GM12878 (cell line): ENCODE results near the gene YTHDF2. TPM values are rescaled to one million over a fixed set of nuclear protein-coding genes. Genes with fewer than 3 reads are reported as not detected.

Source experiments
- ASH2L ChIP-seq: fragments of 300-600, 200-600 bp; sonication (generic); IDR thresholded peaks from 2 replicates; pipeline ENCODE4 v1.6.1; 2017; ENCODE audit warnings: low read depth, mild to moderate bottlenecking, borderline replicate concordance
- ATF7 ChIP-seq: fragments of 450-650 bp; IDR thresholded peaks from 2 replicates; pipeline ENCODE4 v1.6.1; 2016; ENCODE audit warnings: low read depth, mild to moderate bottlenecking
- BCL11A ChIP-seq: IDR thresholded peaks from 2 replicates; pipeline ENCODE4 v1.6.1; 2011; ENCODE audit warnings: low read depth, low read length
- BHLHE40 ChIP-seq, 2 experiments: fragments of 450-650 bp in 1 of 2; IDR thresholded peaks; 2 replicates each; pipeline ENCODE4 v1.6.1; 2011 to 2017; ENCODE audit warnings: low read depth in 2 of 2, borderline replicate concordance in 1 of 2, improper control_type of control experiment in 1 of 2, low read length in 1 of 2, mild to moderate bottlenecking in 1 of 2
- CREB1 ChIP-seq: IDR thresholded peaks from 2 replicates; pipeline ENCODE4 v1.6.1; 2012; ENCODE audit warnings: low read depth, mild to moderate bottlenecking, inconsistent platforms
- EZH2 ChIP-seq: IDR thresholded peaks from 2 replicates; pipeline ENCODE4 v1.6.1; 2012; ENCODE audit warnings: low read depth, mild to moderate bottlenecking, control low read depth, inconsistent platforms, low read length, borderline replicate concordance; ENCODE audit not compliant: control insufficient read depth
- IRF4 ChIP-seq: IDR thresholded peaks from 2 replicates; pipeline ENCODE4 v1.6.1; 2011; ENCODE audit warnings: low read depth, low read length
- MYB ChIP-seq: fragments of 150-350 bp; IDR thresholded peaks from 2 replicates; pipeline ENCODE4 v1.6.1; 2014; ENCODE audit warnings: mild to moderate bottlenecking, low read depth, low read length, borderline replicate concordance
- NFXL1 ChIP-seq: fragments of 450-650 bp; IDR thresholded peaks from 2 replicates; pipeline ENCODE4 v1.6.1; 2017; ENCODE audit warnings: antibody characterized with exemption, mild to moderate bottlenecking, borderline replicate concordance
- NFYA ChIP-seq: IDR thresholded peaks from 2 replicates; pipeline ENCODE4 v1.6.1; 2011; ENCODE audit warnings: low read depth, mild to moderate bottlenecking, low read length, improper control_type of control experiment, borderline replicate concordance
- NFYB ChIP-seq: IDR thresholded peaks from 2 replicates; pipeline ENCODE4 v1.6.1; 2011; ENCODE audit warnings: low read depth, mild to moderate bottlenecking, low read length, improper control_type of control experiment, moderate library complexity; ENCODE audit not compliant: insufficient read depth
- NR2F1 ChIP-seq: fragments of 450-650 bp; conservative IDR thresholded peaks from 2 replicates; pipeline ENCODE4 v1.6.1; 2017; ENCODE audit warnings: mild to moderate bottlenecking
- NRF1 ChIP-seq: conservative IDR thresholded peaks from 2 replicates; pipeline ENCODE4 v1.6.1; 2011; ENCODE audit warnings: mild to moderate bottlenecking, low read depth, low read length, improper control_type of control experiment
- PAX8 ChIP-seq: fragments of 450-650 bp; IDR thresholded peaks from 2 replicates; pipeline ENCODE4 v1.6.1; 2017; ENCODE audit warnings: mild to moderate bottlenecking, moderate library complexity
- RFX5 ChIP-seq: IDR thresholded peaks from 2 replicates; pipeline ENCODE4 v1.6.1; 2011; ENCODE audit warnings: low read depth, low read length, improper control_type of control experiment
- SMAD5 ChIP-seq: IDR thresholded peaks from 2 replicates; pipeline ENCODE4 v1.6.1; 2016; ENCODE audit warnings: antibody characterized with exemption, low read depth
- STAT3 ChIP-seq: IDR thresholded peaks from 2 replicates; pipeline ENCODE4 v1.6.1; 2011; ENCODE audit warnings: low read depth, low read length, improper control_type of control experiment
- TCF7 ChIP-seq: IDR thresholded peaks from 2 replicates; pipeline ENCODE4 v1.6.1; 2014; ENCODE audit warnings: antibody characterized with exemption, borderline replicate concordance
- ZNF207 ChIP-seq: fragments of 450-650 bp; IDR thresholded peaks from 2 replicates; pipeline ENCODE4 v1.6.1; 2014; ENCODE audit warnings: antibody characterized with exemption, mild to moderate bottlenecking, borderline replicate concordance
- ZNF24 ChIP-seq: fragments of 450-650 bp; IDR thresholded peaks from 2 replicates; pipeline ENCODE4 v1.6.1; 2017; ENCODE audit warnings: antibody characterized with exemption, mild to moderate bottlenecking
- ZNF622 ChIP-seq: fragments of 450-650 bp; IDR thresholded peaks from 2 replicates; pipeline ENCODE4 v1.6.1; 2017; ENCODE audit warnings: mild to moderate bottlenecking, inconsistent platforms
- ZSCAN29 ChIP-seq: fragments of 450-650 bp; IDR thresholded peaks from 2 replicates; pipeline ENCODE4 v1.6.1; 2017; ENCODE audit warnings: mild to moderate bottlenecking, moderate library complexity
- polyA plus RNA-seq, 11 experiments: library from polyadenylated mRNA; depleted of rRNA in 4 of 11; unstranded in 6 of 11; stranded (reverse) in 5 of 11; fragments of >200 nt; fragmentation: Nextera tagmentation in 4 of 11; fragmentation: Illumina TruSeq in 1 of 11; extraction: Ambion mirVana in 4 of 11; extraction: Trizol in 1 of 11; gene quantifications; 1 replicate in 1 of 11; 2 replicates in 10 of 11; pipeline versions ENCODE4 v1.2.1 to v1.2.3, GENCODE V29; 2011 to 2016; ENCODE audit warnings: inconsistent platforms in 2 of 11, missing spikeins in 2 of 11, low read depth in 1 of 11
- total RNA-seq, 4 experiments: library from RNA; depleted of rRNA in 3 of 4; stranded (reverse); fragments of >200 nt in 3 of 4; fragmentation: Illumina TruSeq in 1 of 4; extraction: Trizol in 1 of 4; gene quantifications; 2 replicates each; pipeline versions ENCODE4 v1.2.1 to v1.2.3, GENCODE V29; 2013 to 2021
- TF ChIP-seq, protein P1 (sequence below): fragments of 450-650 bp; formaldehyde crosslinking; IDR thresholded peaks from 2 replicates; pipeline ENCODE4 v1.5.0; 2022; ENCODE audit warnings: mild to moderate bottlenecking, missing genetic modification characterization
- TF ChIP-seq, protein P2 (sequence below): fragments of 450-650 bp; IDR thresholded peaks from 2 replicates; pipeline ENCODE4 v1.6.1; 2017; ENCODE audit warnings: low read depth, mild to moderate bottlenecking, moderate library complexity
- TF ChIP-seq, protein P3 (sequence below): fragments of 450-650 bp; formaldehyde crosslinking; IDR thresholded peaks from 2 replicates; pipeline ENCODE4 v1.4.0; 2022; ENCODE audit warnings: mild to moderate bottlenecking, moderate library complexity

YTHDF2 gene
- total and polyA plus RNA-seq, 10 of the 15 experiments (the other 5 are each of a cell fraction or from before 2014, with no cell fraction given) = 42.4 to 121 (median 66.9) TPM

DNA sequence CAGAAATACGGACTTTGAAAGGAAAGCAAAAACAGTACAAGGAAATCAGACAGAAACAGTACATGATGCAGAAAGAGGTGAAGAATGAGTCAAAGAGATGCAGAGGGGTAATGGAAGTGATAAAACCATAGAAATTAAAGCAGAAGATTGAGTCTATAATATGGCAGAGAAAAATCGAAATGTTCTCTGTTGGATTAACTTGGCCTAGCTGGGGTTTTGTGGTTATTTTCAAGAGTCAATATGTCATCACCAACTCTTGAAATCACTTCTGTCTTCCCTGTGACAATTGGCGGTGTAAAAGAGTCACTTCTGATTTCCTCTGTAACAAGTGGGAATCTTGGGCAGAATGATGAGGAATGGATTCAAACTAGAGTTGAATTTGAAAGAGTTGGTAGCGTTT is 7.4 kb downstream of the YTHDF2 start (continued):
- TF ChIP-seq, protein P1, sequence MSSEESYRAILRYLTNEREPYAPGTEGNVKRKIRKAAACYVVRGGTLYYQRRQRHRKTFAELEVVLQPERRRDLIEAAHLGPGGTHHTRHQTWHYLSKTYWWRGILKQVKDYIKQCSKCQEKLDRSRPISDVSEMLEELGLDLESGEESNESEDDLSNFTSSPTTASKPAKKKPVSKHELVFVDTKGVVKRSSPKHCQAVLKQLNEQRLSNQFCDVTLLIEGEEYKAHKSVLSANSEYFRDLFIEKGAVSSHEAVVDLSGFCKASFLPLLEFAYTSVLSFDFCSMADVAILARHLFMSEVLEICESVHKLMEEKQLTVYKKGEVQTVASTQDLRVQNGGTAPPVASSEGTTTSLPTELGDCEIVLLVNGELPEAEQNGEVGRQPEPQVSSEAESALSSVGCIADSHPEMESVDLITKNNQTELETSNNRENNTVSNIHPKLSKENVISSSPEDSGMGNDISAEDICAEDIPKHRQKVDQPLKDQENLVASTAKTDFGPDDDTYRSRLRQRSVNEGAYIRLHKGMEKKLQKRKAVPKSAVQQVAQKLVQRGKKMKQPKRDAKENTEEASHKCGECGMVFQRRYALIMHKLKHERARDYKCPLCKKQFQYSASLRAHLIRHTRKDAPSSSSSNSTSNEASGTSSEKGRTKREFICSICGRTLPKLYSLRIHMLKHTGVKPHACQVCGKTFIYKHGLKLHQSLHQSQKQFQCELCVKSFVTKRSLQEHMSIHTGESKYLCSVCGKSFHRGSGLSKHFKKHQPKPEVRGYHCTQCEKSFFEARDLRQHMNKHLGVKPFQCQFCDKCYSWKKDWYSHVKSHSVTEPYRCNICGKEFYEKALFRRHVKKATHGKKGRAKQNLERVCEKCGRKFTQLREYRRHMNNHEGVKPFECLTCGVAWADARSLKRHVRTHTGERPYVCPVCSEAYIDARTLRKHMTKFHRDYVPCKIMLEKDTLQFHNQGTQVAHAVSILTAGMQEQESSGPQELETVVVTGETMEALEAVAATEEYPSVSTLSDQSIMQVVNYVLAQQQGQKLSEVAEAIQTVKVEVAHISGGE (CRISPR knock-in tag) = no peak
- TF ChIP-seq STAT3 (no peak), IRF4 (0 out of 2 replicates have a peak, but pooled peaks have one; percentile 35), EZH2 (no peak), NFXL1 (no peak), MYB (no peak), CREB1 (peak; percentile 52; the same call in 1 of the 2 replicates), PAX8 (no peak), NRF1 (no peak), NR2F1 (no peak), SMAD5 (no peak), RFX5 (no peak), NFYB (no peak), ZNF622 (no peak), BHLHE40 (IDR thresholded peaks at IDR 0.05; ENCODE audit: borderline replicate concordance in 1 of 2, low read depth in 2 of 2, low read length in 1 of 2) (no peak), ASH2L (no peak), ZNF24 (no peak), ATF7 (peak; percentile 49; the same call in 1 of the 2 replicates), TCF7 (no peak), BCL11A (0 out of 2 replicates have a peak, but pooled peaks have one; percentile 11), ZSCAN29 (no peak), ZNF207 (no peak), NFYA (no peak)
- TF ChIP-seq, protein P2, sequence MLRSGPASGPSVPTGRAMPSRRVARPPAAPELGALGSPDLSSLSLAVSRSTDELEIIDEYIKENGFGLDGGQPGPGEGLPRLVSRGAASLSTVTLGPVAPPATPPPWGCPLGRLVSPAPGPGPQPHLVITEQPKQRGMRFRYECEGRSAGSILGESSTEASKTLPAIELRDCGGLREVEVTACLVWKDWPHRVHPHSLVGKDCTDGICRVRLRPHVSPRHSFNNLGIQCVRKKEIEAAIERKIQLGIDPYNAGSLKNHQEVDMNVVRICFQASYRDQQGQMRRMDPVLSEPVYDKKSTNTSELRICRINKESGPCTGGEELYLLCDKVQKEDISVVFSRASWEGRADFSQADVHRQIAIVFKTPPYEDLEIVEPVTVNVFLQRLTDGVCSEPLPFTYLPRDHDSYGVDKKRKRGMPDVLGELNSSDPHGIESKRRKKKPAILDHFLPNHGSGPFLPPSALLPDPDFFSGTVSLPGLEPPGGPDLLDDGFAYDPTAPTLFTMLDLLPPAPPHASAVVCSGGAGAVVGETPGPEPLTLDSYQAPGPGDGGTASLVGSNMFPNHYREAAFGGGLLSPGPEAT = no peak
- TF ChIP-seq, protein P3, sequence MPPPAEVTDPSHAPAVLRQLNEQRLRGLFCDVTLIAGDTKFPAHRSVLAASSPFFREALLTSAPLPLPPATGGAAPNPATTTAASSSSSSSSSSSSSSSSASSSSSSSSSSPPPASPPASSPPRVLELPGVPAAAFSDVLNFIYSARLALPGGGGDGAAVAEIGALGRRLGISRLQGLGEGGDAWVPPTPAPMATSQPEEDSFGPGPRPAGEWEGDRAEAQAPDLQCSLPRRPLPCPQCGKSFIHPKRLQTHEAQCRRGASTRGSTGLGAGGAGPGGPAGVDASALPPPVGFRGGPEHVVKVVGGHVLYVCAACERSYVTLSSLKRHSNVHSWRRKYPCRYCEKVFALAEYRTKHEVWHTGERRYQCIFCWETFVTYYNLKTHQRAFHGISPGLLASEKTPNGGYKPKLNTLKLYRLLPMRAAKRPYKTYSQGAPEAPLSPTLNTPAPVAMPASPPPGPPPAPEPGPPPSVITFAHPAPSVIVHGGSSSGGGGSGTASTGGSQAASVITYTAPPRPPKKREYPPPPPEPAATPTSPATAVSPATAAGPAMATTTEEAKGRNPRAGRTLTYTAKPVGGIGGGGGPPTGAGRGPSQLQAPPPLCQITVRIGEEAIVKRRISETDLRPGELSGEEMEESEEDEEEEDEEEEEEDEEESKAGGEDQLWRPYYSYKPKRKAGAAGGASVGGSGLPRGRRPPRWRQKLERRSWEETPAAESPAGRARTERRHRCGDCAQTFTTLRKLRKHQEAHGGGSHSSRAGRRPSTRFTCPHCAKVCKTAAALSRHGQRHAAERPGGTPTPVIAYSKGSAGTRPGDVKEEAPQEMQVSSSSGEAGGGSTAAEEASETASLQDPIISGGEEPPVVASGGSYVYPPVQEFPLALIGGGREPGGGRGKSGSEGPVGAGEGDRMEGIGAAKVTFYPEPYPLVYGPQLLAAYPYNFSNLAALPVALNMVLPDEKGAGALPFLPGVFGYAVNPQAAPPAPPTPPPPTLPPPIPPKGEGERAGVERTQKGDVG = no peak
